IMR-90 (cell line): ENCODE results near the gene CCDC182.

Source experiments
- CHD1 ChIP-seq: IDR thresholded peaks from 2 replicates; pipeline ENCODE4 v1.6.1; 2012; ENCODE audit warnings: low read depth, low read length, improper control_type of control experiment
- CTCF ChIP-seq: conservative IDR thresholded peaks from 2 replicates; pipeline ENCODE4 v1.5.1; 2012; ENCODE audit warnings: mild to moderate bottlenecking, low read depth, low read length, improper control_type of control experiment
- POLR2A ChIP-seq: IDR thresholded peaks from 2 replicates; pipeline ENCODE4 v1.6.1; 2012; ENCODE audit warnings: mild to moderate bottlenecking, low read depth, low read length
- USF2 ChIP-seq: fragments of 150-350 bp; IDR thresholded peaks from 2 replicates; pipeline ENCODE4 v1.6.1; 2017; ENCODE audit warnings: mild to moderate bottlenecking, antibody characterized with exemption, low read length, low read depth

- TF ChIP-seq CTCF (no peak), USF2 (no peak), CHD1 (no peak), POLR2A (no peak)
These were observed 6.4 kb upstream of the CCDC182 start for GRCh38 chr17:57751348-57751971.
